ENCODE measurements around the gene MPST.
"Not testable (repeated sequence)": the region's sequence is repeated elsewhere in the genome, so short reads cannot be mapped to it uniquely, and the experiment has no call there.

MPST gene

DNA sequence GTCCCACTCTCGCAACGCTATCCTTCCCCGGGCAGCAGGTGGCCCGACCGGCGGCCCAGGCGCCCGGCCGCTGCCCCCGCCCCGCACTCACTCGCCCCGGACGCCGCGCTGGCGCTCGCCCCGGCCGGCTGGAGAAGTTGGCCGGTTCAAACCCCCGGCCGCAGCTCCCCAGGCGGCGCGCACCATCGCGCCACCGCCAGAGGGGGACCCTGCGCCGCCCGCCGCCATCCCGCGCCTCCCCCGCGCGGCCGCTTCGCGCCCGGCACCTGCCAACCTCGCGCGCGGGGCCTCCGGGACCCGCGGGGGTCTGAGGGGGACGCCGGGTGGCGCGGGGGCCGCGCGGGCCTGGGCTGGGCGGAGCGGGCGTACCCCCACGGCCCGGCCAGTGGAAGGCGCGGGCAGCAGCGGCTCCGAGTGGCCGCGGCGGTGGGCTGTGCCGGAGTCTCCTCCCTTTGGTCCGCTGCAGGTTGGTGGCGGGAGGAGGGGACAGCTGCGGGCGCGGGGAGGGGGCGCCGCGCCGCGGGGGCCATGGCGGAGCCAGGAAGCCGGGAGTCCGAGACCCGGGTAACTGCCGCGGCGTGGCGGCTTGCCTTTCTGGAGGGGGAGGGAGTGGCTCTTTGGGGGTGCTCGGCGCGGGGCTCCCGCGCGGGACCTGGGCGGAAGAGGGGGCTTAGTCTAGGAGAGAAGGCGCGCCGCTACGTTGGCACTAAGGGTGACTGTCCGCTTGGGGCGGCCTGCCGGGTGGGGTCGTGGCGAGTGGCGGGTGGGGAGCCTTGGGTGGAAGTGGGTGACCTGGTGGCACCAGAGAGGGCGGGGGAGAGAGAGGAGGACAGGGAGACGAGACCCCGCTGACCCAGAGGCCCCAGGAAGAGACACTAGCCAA lies at the start of gene MPST, which contains the start of gene TST:
Gene MPST (plus strand): TSS at position 434 of the 883 bp plus-strand sequence. CDS start 95 bp downstream, at position 529.
Gene TST (minus strand): TSS at position 139 of the 883 bp plus-strand sequence. CDS start 715 bp downstream, outside the sequence.
- intact Hi-C loops (cut with DNase I), result no loop called here
- peak; percentile 44 to 93 (median 86) for DNase-seq

DNA sequence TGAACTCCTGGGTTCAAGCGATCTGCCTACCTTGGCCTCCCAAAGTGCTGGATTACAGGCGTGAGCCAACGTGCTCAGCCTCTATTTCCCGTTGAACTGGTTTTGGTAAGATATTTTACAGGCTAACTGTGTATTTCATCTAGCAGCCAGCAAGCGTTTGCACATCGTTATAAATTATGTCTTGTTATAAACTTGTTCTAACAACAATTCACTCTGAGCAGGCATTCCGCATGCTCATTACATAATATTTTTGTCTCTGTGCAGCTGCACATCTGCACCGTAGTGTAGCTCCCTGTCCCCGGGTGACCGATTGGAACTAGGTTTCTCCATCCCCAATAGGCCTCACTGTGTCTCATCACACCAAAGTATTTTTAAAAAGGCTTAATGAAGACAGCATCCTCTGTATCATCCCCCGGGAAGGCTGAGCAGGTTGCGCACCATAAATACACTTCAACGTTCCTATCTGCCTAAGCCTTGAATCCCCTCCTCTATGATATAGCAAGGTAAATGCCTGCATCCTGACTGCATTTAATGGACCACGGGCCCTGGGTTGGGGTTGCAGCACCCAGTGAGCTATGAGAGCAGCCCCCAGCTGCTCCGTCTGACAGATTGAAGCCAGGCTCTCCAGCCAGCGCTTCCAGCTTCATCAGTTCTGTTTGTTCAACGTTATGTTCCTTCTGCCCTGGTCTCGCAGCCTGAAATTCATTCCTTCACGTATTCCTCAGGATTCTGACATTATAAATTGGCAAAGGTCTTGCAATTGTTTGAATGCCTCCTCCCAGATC lies 48.0 kb upstream of the MPST start:
- intact Hi-C loops (cut with DNase I), result no loop called here
- DNase-seq, result no peak

DNA sequence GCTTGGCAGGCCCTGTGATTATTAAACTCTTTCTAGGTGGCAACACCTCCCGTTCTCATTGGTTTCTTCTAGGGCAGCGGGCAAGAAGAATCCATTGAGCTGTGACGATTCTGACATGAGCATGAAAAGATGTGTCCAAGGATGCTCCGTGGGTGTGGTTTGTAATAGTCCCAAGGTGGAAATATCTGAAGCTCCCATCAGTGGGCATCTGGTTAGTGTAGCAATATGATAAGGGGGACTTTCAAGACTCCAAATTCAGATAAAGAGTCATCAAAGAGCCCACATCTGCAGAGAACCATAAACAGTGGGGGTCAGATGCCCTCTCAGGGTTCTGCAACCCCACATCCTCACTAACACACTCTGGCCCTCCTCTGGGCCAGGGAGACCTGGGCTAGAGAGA lies 42.9 kb upstream of the MPST start:
- intact Hi-C loops (cut with DNase I), result loop anchor here (5.0 kb wide), 2 partner anchors 119 to 194 kb away; no protein-coding TSS in a partner anchor

DNA sequence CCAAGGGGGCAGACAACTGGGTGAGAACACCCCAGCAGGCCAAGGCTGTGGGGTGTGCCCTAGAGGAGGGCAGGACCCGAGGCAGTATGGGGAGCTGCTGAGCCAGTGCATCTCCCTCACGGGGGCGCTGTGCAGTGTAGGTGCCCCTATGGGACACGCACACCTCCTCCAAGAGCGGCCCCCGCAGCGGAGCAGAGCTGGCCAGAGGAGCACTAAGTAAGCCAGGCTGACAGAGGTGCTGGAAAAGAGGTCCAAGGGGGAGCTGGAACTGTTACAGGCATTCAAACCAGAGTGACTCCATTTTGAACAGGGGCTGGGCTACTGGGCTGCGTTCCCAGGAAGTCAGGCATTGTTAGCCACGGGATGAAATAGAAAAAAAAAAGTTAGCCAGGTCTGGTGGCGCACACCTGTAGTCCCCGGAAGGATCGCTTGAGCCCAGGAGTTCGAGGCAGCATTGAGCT lies 42.1 kb upstream of the MPST start:
- intact Hi-C loops (cut with DNase I), result loop anchor here (5.0 kb wide), 2 partner anchors 120 to 195 kb away; no protein-coding TSS in a partner anchor
- peak in 41 of 42 donors; percentile 13 to 73 (median 49) for DNase-seq

More for the DNA sequence above, 42.9 kb upstream of the MPST start:
- DNase-seq, result no peak

DNA sequence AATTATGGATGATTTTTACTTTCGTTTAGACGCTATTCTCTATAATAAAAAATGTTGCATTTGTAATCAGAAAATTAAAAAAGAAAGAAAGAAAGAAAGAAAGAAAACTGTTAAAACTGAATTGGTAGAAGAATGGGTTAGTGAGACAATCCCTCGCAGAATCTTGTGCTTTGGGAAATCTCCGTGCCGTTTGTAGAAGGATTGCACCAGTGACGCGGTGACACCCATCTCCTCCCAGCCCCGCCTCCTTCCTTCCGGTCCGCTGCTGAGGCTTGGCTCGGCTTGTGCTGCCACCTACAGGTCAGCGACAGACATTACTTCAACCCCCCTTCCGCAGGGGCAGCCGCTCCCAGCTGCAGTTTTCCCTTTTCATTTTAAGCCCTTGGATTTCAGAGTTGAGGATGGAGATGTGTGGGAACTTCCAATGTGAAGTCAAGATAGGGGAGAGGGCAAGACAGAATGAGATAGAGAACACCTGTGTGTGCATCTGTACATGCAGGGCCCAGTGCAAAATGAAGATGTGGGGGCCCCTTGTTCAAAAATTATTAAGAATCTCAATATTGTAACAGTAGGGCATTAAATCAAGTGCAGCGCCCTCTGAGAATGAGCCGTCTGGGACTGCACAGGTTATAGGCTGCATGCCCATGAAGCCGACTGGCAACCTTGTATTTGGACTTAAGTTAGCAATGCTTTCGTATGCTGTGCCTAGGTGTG lies 41.4 kb upstream of the MPST start:
- DNase-seq, result peak; percentile 84 to 96 (median 93)
- intact Hi-C loops (cut with DNase I), result loop anchor here (5.0 kb wide), 2 partner anchors 121 to 196 kb away; no protein-coding TSS in a partner anchor

DNA sequence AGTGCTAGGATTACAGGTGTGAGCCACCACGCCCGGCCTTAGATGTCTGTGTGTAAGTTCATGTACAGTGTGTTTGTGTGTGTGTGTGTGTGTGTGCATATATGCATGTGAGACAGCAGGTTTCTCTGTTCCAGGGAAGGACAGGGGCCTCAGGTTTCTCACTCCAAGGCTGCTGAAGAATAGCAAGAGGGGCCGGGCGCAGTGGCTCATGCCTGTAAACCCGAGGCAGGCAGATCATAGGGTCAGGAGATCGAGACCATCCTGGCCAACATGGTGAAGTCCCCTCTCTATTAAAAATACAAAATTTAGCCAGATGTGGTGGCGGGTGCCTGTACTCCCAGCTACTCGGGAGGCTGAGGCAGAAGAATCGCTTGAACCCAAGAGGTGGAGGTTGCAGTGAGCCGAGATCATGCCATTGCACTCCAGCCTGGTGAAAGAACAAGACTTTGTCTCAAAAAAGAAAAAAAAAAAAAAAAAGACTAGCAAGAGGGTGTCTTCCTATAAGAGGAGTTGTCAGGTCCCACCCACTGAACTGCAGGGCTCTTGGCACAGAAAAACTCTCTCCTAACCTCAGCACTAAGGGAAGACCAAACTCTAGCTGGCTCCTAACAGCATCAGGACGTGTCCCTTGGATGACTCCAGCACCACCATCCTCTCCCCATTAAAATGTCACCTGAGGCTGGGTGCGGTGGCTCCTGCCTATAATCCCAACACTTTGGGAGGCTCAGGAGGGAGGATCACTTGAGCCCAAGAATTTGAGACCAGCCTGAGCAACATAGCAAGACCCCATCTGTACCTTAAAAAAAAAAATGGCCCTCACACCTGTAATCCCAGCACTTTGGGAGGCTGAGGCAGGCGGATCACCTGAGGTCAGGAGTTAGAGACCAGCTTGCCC lies 40.3 kb upstream of the MPST start:
- intact Hi-C loops (cut with DNase I), result loop anchor here (5.0 kb wide), 2 partner anchors 122 to 197 kb away; no protein-coding TSS in a partner anchor

DNA sequence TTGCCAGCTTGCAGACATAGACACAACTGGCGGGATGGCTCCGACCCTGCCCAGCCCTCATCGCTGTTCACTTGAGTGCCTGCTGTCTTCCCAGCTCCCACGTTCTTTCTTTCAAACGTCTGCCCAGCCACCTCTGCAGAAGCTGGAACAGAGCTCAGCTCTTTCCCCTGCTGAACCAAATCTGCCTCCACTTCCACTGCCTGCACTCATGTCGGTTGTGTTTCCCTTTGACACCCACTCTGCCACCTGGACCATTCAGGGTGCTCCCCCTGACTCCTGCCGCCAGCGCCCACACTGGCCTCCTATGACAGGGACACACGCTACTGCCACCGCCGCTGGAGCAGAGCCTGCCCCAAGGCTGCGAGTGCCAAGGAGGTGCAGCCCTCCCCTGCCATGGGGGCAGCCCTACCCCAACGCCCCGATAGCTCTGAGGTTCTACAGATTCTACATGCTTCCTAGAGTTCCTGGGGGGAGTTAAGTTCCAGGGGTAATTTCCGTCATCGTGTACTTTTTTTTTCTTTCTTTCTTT lies 38.2 kb upstream of the MPST start:
- peak in 1 of 42 donors; percentile 21 for DNase-seq
- intact Hi-C loops (cut with DNase I), result no loop called here

More for the DNA sequence above, 40.3 kb upstream of the MPST start:
- no peak for DNase-seq

DNA sequence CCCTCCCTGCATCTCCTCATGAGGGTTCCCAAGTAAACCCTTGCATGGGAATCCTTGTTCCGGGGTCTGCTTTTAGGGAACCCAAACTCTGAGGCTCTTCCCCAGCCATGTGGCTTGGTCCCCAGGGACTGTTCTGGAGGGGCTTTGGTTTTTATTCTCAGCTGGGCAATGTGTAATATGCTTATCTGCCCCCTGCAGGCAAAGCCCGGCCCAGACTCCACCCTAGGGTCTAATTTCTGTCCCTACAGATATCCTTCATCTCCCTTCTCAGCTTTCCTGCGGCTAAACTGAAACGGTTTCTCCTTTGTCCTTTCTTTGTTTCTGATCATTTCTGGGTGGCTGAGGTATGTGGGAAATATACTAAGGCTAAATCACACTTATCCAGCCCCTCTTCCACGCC lies 37.4 kb upstream of the MPST start:
- intact Hi-C loops (cut with DNase I), result no loop called here
- no peak for DNase-seq

DNA sequence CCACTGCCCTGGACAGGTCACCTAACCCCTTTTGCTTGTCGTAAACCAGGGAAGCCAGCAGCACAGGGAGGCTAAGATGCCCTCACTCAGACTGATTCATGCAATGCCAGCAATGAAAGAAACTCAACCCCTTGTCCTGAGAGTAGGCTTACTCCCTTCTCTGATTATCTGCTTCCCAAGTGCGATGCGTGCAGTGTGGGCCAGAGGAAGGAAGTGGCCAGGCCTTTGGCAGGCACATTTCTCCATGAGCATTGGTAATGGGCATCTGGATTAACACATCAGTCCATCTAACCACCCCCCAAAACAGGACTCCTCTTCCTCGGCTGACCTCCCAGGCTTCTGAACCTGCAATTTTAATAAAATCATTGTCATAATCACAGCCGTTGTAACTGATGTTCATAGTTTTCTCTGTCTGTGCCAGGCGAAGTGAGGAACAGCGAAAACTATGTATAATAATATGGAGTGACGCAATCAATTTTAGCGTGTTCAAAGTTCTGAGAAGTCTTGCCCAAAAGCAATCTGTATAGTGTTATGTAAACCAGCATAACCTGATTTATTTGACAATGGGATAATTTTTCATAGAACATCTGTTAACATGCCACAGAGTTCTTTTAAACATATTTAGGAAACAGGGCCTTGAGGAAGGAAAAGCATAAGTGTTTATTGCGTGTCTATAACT lies 34.2 kb upstream of the MPST start:
- no peak for DNase-seq
- intact Hi-C loops (cut with DNase I), result no loop called here

DNA sequence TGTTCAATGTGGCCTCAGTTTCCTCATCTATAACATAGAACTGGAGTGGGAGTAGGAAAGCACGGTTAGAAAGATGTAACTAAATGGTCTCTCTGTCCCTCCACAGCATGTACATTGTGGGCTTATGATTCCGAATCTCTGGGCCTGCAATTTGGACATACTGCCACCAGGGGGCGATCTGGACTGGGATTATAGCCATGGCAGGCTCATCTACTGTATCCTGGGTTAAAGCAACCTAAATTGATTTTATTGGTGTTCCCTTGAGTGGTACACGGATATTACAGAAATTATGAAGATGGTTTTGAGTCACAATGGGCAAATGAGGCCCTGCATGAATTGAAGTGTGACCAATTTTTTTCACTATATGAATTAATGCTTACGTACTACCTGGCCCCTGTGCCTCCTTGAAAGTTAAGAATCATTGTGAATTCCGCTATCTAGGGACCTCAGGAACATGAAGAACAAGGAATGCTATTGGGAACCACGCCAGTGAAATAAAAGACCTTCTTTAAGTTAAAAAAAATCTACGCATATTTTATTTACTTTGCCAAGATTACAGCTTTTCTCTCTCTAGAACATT lies 33.2 kb upstream of the MPST start:
- no peak for DNase-seq
- intact Hi-C loops (cut with DNase I), result no loop called here

DNA sequence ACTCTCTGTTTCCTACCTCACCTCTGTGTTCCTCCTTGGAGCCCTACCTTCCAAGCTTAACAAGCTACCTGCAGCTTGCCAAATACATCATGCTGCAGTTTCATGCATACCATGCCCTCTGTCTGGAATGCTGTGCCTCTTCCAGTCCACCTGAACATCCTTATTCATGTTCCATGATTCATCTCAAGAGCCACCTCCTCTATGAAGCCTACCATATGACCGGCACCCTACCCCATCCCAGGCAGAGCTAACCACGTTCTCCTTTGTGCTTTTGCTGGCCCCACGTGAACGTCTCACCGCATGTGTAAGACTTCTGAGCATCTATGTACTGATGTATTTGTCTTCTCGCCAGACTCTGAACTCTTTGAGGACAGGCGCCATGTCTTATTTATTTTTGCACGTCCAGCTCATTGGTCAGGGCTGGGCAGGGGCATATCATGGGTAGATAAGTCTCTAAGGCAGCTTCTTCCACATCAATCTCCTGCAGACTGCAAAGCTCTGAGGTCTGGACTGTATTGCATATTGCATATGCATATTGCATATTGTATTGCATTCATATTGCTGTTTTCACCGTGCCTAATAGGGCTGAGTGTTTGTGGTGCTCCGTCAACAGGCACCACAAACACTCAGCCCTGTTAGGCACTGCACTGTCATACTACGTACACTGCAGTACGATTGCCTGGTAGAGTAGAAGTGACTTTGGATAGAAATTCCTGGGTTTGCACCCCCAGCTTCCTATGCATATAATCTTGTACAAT lies 31.3 kb upstream of the MPST start:
- intact Hi-C loops (cut with DNase I), result no loop called here
- DNase-seq, result no peak

DNA sequence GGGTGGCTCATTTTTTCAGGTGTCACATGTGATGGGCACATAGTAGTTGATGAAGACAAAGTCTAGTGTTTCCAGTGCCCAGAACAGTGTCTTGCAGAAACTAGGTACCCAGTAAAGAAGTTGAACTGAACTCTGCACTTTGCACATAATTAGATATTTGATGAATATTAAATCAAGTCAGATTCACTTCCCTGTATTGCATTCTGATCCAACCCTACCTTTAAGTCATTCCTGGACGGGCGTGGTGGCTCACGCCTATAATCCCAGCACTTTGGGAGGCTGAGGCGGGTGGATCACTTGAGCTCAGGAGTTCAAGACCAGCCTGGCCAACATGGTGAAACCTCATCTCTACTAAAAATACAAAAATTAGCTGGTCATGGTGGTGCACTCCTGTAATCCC lies 30.5 kb upstream of the MPST start:
- intact Hi-C loops (cut with DNase I); DNase-seq: not testable (repeated sequence)

DNA sequence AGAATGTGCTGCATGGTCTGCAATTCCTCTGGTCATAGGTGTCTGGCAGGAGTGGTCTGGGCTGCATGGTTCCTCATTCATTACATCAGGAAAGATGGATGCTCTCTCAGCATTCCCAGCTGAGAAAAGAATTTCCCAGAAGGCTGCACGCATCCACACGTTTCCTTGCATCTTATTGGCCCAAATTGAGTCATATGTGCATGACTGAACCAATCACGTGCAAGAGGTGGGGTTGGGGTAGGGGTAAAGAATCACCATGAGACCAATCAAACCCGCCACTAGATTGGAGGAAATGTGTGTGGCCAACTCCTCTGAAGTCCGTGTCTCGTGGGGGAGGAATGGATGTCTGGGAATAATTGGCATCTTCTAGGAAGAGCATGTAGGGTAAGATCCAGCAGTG lies 29.1 kb upstream of the MPST start:
- no peak for DNase-seq
- intact Hi-C loops (cut with DNase I), result no loop called here

DNA sequence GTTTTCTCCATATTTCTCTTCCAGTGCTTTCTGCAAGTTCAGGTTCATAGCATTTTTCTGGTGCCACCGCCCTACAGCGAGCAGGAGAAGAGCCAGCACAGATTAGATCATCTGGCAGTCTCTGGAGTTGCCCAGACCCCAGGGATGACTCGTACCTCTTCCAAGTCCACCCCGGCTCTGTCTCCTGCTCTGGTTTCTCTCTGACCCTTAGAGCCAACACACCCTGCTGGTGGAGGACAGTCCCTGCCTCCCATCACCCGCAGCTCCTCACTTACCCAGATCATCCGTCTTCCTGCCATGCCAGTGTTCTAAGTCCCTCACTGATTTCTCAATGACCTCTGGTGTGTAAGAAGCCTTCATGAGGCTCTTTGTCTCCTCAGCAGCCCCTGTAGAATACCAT lies 28.3 kb upstream of the MPST start:
- DNase-seq, result peak in 1 of 42 donors; percentile 2

DNA sequence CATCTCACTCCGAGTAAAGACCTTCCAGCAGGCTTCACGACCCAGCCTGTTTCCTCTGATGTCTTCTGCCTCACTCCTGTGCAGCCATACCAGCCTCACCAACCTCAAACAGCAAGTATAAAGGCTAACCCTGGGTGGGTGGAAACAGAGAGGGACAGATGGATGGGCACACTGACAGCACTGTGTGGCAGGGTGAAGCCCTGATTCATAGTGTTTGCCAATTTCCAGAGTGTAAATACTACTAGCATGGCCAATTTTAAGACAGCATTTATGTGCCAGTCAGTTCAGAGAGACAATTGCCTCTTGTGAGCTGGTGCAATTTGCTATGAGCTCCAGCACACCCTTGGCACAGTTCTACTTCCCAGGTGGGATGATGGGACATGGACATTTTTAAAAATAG lies 21.8 kb upstream of the MPST start:
- intact Hi-C loops (cut with DNase I), result no loop called here
- DNase-seq, result peak in 1 of 42 donors; percentile 18

More for the DNA sequence above, 28.3 kb upstream of the MPST start:
- intact Hi-C loops (cut with DNase I), result no loop called here

Data from head of caudate nucleus (tissue), 42 donors.